ENCODE measurements around the gene ACHE.

- TF ChIP-seq, protein P1, sequence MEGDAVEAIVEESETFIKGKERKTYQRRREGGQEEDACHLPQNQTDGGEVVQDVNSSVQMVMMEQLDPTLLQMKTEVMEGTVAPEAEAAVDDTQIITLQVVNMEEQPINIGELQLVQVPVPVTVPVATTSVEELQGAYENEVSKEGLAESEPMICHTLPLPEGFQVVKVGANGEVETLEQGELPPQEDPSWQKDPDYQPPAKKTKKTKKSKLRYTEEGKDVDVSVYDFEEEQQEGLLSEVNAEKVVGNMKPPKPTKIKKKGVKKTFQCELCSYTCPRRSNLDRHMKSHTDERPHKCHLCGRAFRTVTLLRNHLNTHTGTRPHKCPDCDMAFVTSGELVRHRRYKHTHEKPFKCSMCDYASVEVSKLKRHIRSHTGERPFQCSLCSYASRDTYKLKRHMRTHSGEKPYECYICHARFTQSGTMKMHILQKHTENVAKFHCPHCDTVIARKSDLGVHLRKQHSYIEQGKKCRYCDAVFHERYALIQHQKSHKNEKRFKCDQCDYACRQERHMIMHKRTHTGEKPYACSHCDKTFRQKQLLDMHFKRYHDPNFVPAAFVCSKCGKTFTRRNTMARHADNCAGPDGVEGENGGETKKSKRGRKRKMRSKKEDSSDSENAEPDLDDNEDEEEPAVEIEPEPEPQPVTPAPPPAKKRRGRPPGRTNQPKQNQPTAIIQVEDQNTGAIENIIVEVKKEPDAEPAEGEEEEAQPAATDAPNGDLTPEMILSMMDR (IDR thresholded peaks at IDR 0.05) = no peak
- TF ChIP-seq POLR2AphosphoS5 (IDR thresholded peaks at IDR 0.05; ENCODE audit: low read depth, low read length) (no peak), TCF7L2 (IDR thresholded peaks at IDR 0.05; ENCODE audit: low read depth, low read length) (no peak)
Observed at GRCh38 chr7:100878685-100879084, 17.0 kb downstream of the ACHE start.
